Measurements from ENCODE around the gene EIF4E2.

The EIF4E2 gene

GRCh38 chr2:232586943-232587505 is 36.5 kb downstream of the EIF4E2 start:
- peaks cover 7% of the 10 kb centered on the region; the same call in 1 of the 2 replicates for H3K36me3 ChIP-seq (ENCODE audit: control insufficient read depth, insufficient read depth, low read length)
- no peak overlapping the region for H3K27ac ChIP-seq (ENCODE audit: low read depth, low read length)

GRCh38 chr2:232587512-232587911 is 37.0 kb downstream of the EIF4E2 start:
- Histone ChIP-seq H3K27ac (ENCODE audit: low read depth, low read length) (no peak overlapping the region), H3K27me3 (ENCODE audit: control insufficient read depth, insufficient read depth, low read length) (no peaks in the 10 kb centered on the region), H3K4me3 (ENCODE audit: low read depth, low read length) (no peak overlapping the region), H3K9ac (ENCODE audit: low read depth, low read length) (no peak overlapping the region), H3K4me1 (ENCODE audit: control insufficient read depth, insufficient read depth, low read length) (peaks cover 4% of the 10 kb centered on the region; the same call in 1 of the 2 replicates), H3K9me3 (ENCODE audit: control insufficient read depth, insufficient read depth, low read length) (no peaks in the 10 kb centered on the region), H3K36me3 (ENCODE audit: control insufficient read depth, insufficient read depth, low read length) (peaks cover 4% of the 10 kb centered on the region; the same call in 1 of the 2 replicates)

More at GRCh38 chr2:232586943-232587505, 36.5 kb downstream of the EIF4E2 start:
- peaks cover 4% of the 10 kb centered on the region; the same call in 1 of the 2 replicates for H3K4me1 ChIP-seq (ENCODE audit: control insufficient read depth, insufficient read depth, low read length)
- no peak overlapping the region for H3K4me3 ChIP-seq (ENCODE audit: low read depth, low read length)
- H3K9ac ChIP-seq (ENCODE audit: low read depth, low read length): no peak overlapping the region
- H3K27me3 ChIP-seq (ENCODE audit: control insufficient read depth, insufficient read depth, low read length): no peaks in the 10 kb centered on the region
- no peaks in the 10 kb centered on the region for H3K9me3 ChIP-seq (ENCODE audit: control insufficient read depth, insufficient read depth, low read length)

- Histone ChIP-seq H3K9ac (ENCODE audit: low read depth, low read length) (no peak overlapping the region), H3K36me3 (ENCODE audit: control insufficient read depth, insufficient read depth, low read length) (peaks cover 2% of the 10 kb centered on the region; the same call in 1 of the 2 replicates), H3K4me1 (ENCODE audit: control insufficient read depth, insufficient read depth, low read length) (peaks cover 4% of the 10 kb centered on the region; the same call in 1 of the 2 replicates), H3K9me3 (ENCODE audit: control insufficient read depth, insufficient read depth, low read length) (no peaks in the 10 kb centered on the region), H3K27me3 (ENCODE audit: control insufficient read depth, insufficient read depth, low read length) (no peaks in the 10 kb centered on the region), H3K27ac (ENCODE audit: low read depth, low read length) (no peak overlapping the region), H3K4me3 (ENCODE audit: low read depth, low read length) (no peak overlapping the region)
Observed at GRCh38 chr2:232588031-232588430, 37.5 kb downstream of the EIF4E2 start.

- Histone ChIP-seq H3K9ac (ENCODE audit: low read depth, low read length) (no peak overlapping the region), H3K9me3 (ENCODE audit: control insufficient read depth, insufficient read depth, low read length) (no peaks in the 10 kb centered on the region), H3K36me3 (ENCODE audit: control insufficient read depth, insufficient read depth, low read length) (no peaks in the 10 kb centered on the region), H3K27ac (ENCODE audit: low read depth, low read length) (no peak overlapping the region), H3K4me1 (ENCODE audit: control insufficient read depth, insufficient read depth, low read length) (peaks cover 4% of the 10 kb centered on the region; the same call in 1 of the 2 replicates), H3K4me3 (ENCODE audit: low read depth, low read length) (no peak overlapping the region), H3K27me3 (ENCODE audit: control insufficient read depth, insufficient read depth, low read length) (no peaks in the 10 kb centered on the region)
Observed at GRCh38 chr2:232588680-232589585, 38.4 kb downstream of the EIF4E2 start.

GRCh38 chr2:232592772-232593395 is 42.4 kb downstream of the EIF4E2 start:
- no peak overlapping the region for H3K9ac ChIP-seq (ENCODE audit: low read depth, low read length)
- no peak overlapping the region for H3K27ac ChIP-seq (ENCODE audit: low read depth, low read length)
- no peaks in the 10 kb centered on the region for H3K27me3 ChIP-seq (ENCODE audit: control insufficient read depth, insufficient read depth, low read length)
- H3K4me3 ChIP-seq (ENCODE audit: low read depth, low read length): no peak overlapping the region
- no peaks in the 10 kb centered on the region; the same call in 1 of the 2 replicates for H3K4me1 ChIP-seq (ENCODE audit: control insufficient read depth, insufficient read depth, low read length)
- H3K36me3 ChIP-seq (ENCODE audit: control insufficient read depth, insufficient read depth, low read length): no peaks in the 10 kb centered on the region
- H3K9me3 ChIP-seq (ENCODE audit: control insufficient read depth, insufficient read depth, low read length): no peaks in the 10 kb centered on the region

DNA sequence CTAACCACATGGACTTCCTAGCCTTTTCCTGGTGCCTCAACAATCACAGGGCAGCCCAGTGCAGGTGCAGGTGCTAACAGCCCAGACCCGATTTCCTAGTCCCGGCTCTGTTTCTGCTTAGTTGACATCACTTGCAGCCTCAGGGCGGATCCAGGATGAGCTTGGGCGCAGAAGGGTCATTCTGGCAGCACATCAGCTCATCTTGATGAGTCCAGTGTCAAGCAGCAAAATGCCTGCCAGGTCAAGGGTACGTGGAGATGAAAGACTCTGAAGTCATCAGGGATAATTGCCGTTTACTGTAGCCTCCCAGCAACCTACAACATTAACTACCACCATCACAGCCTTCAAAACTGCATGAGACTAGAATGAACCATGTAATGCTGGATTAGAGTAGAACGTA is 43.5 kb downstream of the EIF4E2 start:
- Histone ChIP-seq H3K36me3 (ENCODE audit: control insufficient read depth, insufficient read depth, low read length) (no peaks in the 10 kb centered on the region), H3K27me3 (ENCODE audit: control insufficient read depth, insufficient read depth, low read length) (no peaks in the 10 kb centered on the region), H3K4me3 (ENCODE audit: low read depth, low read length) (no peak overlapping the region), H3K27ac (ENCODE audit: low read depth, low read length) (no peak overlapping the region), H3K4me1 (ENCODE audit: control insufficient read depth, insufficient read depth, low read length) (no peaks in the 10 kb centered on the region; the same call in 1 of the 2 replicates), H3K9me3 (ENCODE audit: control insufficient read depth, insufficient read depth, low read length) (no peaks in the 10 kb centered on the region), H3K9ac (ENCODE audit: low read depth, low read length) (no peak overlapping the region)

GRCh38 chr2:232597362-232598079 is 47.0 kb downstream of the EIF4E2 start:
- no peak overlapping the region for H3K4me3 ChIP-seq (ENCODE audit: low read depth, low read length)
- no peaks in the 10 kb centered on the region for H3K9me3 ChIP-seq (ENCODE audit: control insufficient read depth, insufficient read depth, low read length)
- no peaks in the 10 kb centered on the region for H3K27me3 ChIP-seq (ENCODE audit: control insufficient read depth, insufficient read depth, low read length)

GRCh38 chr2:232598293-232598692 is 47.8 kb downstream of the EIF4E2 start:
- H3K27me3 ChIP-seq (ENCODE audit: control insufficient read depth, insufficient read depth, low read length): no peaks in the 10 kb centered on the region
- H3K4me1 ChIP-seq (ENCODE audit: control insufficient read depth, insufficient read depth, low read length): no peaks in the 10 kb centered on the region
- no peaks in the 10 kb centered on the region for H3K36me3 ChIP-seq (ENCODE audit: control insufficient read depth, insufficient read depth, low read length)
- no peak overlapping the region for H3K9ac ChIP-seq (ENCODE audit: low read depth, low read length)
- H3K4me3 ChIP-seq (ENCODE audit: low read depth, low read length): no peak overlapping the region
- no peak overlapping the region for H3K27ac ChIP-seq (ENCODE audit: low read depth, low read length)
- H3K9me3 ChIP-seq (ENCODE audit: control insufficient read depth, insufficient read depth, low read length): no peaks in the 10 kb centered on the region

More at GRCh38 chr2:232597362-232598079, 47.0 kb downstream of the EIF4E2 start:
- H3K4me1 ChIP-seq (ENCODE audit: control insufficient read depth, insufficient read depth, low read length): no peaks in the 10 kb centered on the region
- H3K36me3 ChIP-seq (ENCODE audit: control insufficient read depth, insufficient read depth, low read length): no peaks in the 10 kb centered on the region
- no peak overlapping the region for H3K9ac ChIP-seq (ENCODE audit: low read depth, low read length)
- no peak overlapping the region for H3K27ac ChIP-seq (ENCODE audit: low read depth, low read length)

- Histone ChIP-seq H3K27me3 (ENCODE audit: control insufficient read depth, insufficient read depth, low read length) (no peaks in the 10 kb centered on the region), H3K4me1 (ENCODE audit: control insufficient read depth, insufficient read depth, low read length) (no peaks in the 10 kb centered on the region), H3K4me3 (ENCODE audit: low read depth, low read length) (no peak overlapping the region), H3K9ac (ENCODE audit: low read depth, low read length) (no peak overlapping the region), H3K9me3 (ENCODE audit: control insufficient read depth, insufficient read depth, low read length) (no peaks in the 10 kb centered on the region), H3K36me3 (ENCODE audit: control insufficient read depth, insufficient read depth, low read length) (no peaks in the 10 kb centered on the region), H3K27ac (ENCODE audit: low read depth, low read length) (no peak overlapping the region)
Observed at GRCh38 chr2:232600053-232600773, 49.7 kb downstream of the EIF4E2 start.

- H3K4me3 ChIP-seq (ENCODE audit: low read depth, low read length): no peak overlapping the region
- no peak overlapping the region for H3K9ac ChIP-seq (ENCODE audit: low read depth, low read length)
- H3K27me3 ChIP-seq (ENCODE audit: control insufficient read depth, insufficient read depth, low read length): no peaks in the 10 kb centered on the region
- no peak overlapping the region for H3K27ac ChIP-seq (ENCODE audit: low read depth, low read length)
- no peaks in the 10 kb centered on the region for H3K9me3 ChIP-seq (ENCODE audit: control insufficient read depth, insufficient read depth, low read length)
- H3K4me1 ChIP-seq (ENCODE audit: control insufficient read depth, insufficient read depth, low read length): no peaks in the 10 kb centered on the region
- no peaks in the 10 kb centered on the region for H3K36me3 ChIP-seq (ENCODE audit: control insufficient read depth, insufficient read depth, low read length)
Observed at GRCh38 chr2:232603283-232603682, 52.8 kb downstream of the EIF4E2 start.

Data from HUES48 (cell line).